GM12891 (cell line): ENCODE measurements around the gene POMC.

ENCODE experiments used
- PAX5 ChIP-seq: IDR thresholded peaks from 2 replicates; pipeline ENCODE4 v1.6.1; 2011; ENCODE audit warnings: low read length, moderate library complexity, mild to moderate bottlenecking; ENCODE audit not compliant: insufficient read depth, severe bottlenecking
- POLR2A ChIP-seq: IDR thresholded peaks from 2 replicates; pipeline ENCODE4 v1.6.1; 2011; ENCODE audit warnings: low read depth, low read length, control low read depth
- POLR2AphosphoS5 ChIP-seq: IDR thresholded peaks from 2 replicates; pipeline ENCODE4 v1.6.1; 2011; ENCODE audit warnings: low read depth, low read length, control low read depth
- POU2F2 ChIP-seq: IDR thresholded peaks from 2 replicates; pipeline ENCODE4 v1.6.1; 2011; ENCODE audit warnings: low read depth, mild to moderate bottlenecking, control low read depth, low read length, moderate library complexity
- SPI1 ChIP-seq: IDR thresholded peaks from 2 replicates; pipeline ENCODE4 v1.6.1; 2011; ENCODE audit warnings: low read depth, low read length, control low read depth
- TAF1 ChIP-seq: IDR thresholded peaks from 2 replicates; pipeline ENCODE4 v1.6.1; 2011; ENCODE audit warnings: low read depth, low read length, control low read depth

DNA sequence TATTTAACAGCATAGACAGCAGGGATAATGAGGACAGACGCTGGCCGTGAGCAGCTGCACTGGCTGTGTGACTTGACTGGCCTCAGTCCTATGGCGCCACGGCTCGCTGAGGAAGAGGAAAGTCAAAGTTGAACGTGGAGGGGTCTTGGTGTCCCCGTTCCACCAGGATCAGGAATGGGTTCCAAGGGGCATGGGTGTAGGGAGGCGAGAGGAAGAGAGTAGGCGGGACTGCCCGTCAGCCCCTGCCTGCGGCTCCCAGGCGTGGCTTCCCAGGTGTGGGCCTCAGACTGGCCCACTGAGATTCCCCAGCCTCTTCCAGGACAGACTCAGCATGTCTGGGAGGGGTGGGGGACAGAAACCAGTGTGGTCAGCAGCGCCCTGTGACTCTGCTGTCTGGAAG, 51.4 kb downstream of the POMC start:
- TF ChIP-seq POLR2AphosphoS5 (no peak), TAF1 (no peak), SPI1 (no peak), POLR2A (no peak), POU2F2 (no peak), PAX5 (no peak)
